NCI-H1417 (cell line): ENCODE data around the gene ACTN4.
"Not testable (repeated sequence)": the region's sequence is repeated elsewhere in the genome, so short reads cannot be mapped to it uniquely, and the experiment has no call there.

Experiments used
- DNase-seq, 3 experiments: peaks; one replicate each; lab custom pipeline; 2025; lab: John Stamatoyannopoulos, UW

Gene ACTN4

DNA sequence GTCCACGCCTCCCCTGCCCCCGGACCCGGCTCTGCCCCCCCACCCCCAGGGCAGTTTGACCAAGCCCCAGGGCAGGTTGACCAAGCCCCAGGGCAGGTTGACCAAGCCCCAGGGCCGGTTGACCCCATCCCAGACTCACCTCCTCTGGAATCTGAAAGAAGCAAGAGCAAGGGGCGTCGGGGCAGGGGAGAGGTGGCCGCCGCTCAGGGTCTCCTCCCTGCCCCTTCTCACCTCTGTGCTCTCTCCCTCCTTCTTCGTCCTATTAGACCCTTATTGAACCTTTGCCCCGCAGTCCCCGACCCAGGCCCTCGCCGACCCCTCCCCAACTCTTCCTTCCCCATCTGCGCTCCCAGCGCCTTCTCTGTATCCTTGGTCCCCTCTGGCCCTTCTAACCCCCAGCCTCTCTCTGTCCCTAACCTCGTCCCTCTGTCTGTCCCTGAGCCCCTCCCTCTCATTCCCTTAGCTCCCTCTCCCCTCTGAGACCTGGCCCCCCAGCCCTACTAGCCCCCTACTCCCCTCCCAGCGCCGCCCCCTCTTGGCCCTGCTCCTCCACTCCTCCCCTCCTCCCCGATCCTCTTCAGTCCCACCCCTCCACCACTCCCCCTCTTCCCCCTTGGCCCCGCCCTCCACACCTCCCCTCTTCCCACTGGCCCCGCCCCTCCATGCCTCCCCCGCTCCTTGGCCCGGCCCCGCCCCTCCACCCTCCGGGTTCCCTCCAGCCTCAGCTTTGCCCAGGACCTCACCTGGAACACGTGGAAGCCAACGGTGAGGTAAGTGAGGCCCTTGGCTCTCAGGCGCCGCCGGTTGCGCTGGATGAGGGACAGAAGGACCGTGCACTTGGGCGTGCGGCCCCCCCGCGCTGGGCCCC, 89.2 kb downstream of the ACTN4 start:
- peak; percentile 27 to 73 (median 57) for DNase-seq

DNA sequence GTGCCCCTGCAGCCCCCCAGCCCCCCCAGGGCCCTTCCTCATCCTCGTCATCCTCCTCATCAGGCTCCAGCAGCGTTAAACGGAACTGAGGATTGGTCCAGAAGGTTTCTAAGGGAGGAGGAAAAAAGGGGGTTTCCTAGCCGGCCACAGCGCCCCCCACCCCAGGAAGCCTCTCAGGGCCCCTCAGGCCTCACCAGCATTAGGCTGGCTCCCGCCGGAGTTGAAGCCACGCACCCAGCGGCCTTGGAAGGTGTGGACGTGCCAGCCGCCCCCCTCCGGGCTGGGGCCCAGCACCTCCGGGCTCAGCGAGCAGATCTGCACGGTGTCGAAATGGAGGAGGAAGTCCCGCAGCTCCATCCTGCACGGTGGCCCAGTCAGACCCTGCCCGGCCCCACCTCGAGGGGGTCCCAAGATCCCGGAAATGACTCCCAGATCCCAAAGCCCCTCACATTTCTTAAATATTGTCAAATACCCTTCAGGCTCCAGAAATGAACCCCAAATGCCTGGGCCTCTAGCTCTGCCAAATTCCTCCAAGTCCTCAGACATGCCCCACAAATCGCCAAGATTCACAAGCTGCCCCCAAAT, 89.9 kb downstream of the ACTN4 start:
- peak in 2 of 3 experiments; percentile 12 to 16 for DNase-seq

DNA sequence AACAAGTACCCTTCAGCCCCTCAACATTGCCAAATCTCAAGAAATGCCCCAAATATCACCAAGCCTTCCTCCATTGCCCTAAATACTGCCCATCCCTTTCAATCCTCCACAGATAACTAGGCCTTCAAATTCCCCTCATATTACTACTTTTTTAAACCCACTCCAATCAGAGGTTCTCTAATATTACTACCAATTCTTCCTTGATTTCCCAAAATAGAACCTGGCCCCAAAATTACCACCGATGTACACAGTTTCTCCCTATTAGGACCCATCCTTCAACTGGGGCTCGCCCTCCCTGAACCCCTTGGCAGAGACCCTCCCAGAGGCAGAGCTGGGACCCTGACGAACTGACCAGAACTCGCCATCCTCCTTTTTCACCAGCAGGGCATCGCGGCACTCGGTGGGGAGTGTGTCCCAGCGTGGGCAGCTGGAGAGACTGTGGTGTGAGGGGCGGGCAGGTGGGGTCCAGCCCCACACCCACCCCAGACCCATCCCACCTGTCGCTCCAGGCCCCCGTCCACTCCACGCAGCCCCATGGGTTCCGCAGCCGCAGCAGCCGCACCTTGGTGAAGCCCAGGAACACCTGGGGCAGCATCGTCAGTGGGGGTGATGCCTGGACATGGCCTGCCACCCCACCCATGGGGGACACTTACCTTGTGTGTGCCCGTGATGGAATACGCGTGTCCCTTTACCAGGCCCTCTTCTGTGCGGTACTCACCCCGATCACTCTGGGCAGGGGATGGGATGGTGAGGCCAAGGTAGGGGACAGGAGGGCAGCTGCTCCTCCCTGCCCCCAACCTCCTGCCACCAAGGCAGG, 90.7 kb downstream of the ACTN4 start:
- DNase-seq: no peak

DNA sequence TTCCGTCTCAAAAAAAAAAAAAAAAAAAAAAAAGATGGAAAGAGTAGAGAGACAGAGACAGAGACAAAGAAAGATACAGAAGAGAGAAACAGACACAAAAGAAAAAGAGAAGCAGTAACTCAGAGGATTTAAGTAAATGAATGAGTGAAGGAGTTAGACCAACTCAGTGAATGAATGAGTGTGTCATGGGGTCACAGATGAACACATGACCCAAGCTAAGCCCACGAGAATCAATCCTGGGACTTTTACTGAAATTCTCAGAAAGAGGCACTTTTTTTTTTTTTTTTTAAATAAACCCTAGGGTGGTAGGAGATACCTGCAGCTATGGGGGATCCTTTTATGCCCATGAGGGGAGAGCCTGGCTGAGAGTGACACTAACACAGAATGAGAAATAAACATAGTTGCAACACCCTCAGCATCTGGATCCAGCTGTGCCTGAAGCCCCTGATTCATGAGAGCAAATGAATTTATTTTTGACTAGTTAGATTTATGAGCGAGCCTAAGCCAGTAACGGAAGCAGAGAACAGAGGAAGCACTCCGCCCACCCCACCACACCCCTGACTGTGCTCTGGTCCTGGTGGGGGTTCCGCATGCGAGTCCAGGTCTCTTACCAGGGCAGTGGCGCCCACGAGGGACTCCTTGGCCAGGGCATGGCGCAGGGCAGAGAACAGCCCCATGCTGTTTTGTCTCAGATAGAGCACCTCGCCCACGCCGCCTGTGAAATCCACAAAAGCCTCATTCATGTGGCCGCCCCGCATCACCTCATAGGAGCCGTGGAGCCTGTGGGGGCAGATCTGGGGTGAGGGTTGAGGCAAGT, 92.2 kb downstream of the ACTN4 start:
- no peak for DNase-seq

GRCh38 chr19:38740257-38740592, 92.8 kb downstream of the ACTN4 start:
- no peak for DNase-seq

DNA sequence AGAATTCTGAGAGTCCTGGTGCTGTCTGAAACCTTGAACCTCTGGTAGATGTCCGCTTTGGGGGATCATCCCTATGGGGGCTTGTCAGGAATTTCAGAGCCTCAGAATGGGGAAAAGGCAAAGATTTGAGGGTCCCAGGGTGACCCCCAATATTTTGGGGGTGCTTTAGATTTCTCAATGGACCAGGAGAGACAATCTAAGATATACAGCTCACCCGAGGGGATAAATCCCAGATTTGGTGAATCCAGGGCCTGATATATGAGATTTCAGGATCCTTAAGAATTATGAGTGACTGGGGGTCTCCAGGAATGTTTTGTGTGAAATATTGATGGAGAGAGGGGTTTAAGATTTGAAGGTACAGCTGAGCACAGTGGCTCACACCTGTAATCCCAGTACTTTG, 93.5 kb downstream of the ACTN4 start:
- DNase-seq: no peak

- DNase-seq: no peak
Observed at GRCh38 chr19:38741670-38742069, 94.2 kb downstream of the ACTN4 start.

DNA sequence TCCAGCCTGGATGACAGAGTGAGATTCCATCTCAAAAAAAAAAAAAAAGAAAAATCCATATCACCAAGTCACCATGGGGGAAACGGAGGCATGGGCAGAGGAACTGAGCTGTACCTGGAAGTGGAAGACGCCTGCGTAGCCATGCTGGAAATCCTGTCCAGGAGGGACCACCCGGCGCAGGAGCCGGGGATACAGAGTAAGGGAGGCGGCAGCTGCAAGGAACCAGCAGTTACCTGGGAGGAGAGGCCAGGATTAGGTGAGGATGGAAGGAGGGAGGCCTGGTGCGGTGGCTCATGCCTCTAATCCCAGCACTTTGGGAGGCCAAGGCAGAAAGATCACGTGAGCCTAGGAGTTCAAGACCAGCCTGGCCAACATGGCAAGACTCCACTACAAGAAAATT, 94.8 kb downstream of the ACTN4 start:
- DNase-seq: no peak

GRCh38 chr19:38742906-38743305, 95.5 kb downstream of the ACTN4 start:
- no peak for DNase-seq

DNA sequence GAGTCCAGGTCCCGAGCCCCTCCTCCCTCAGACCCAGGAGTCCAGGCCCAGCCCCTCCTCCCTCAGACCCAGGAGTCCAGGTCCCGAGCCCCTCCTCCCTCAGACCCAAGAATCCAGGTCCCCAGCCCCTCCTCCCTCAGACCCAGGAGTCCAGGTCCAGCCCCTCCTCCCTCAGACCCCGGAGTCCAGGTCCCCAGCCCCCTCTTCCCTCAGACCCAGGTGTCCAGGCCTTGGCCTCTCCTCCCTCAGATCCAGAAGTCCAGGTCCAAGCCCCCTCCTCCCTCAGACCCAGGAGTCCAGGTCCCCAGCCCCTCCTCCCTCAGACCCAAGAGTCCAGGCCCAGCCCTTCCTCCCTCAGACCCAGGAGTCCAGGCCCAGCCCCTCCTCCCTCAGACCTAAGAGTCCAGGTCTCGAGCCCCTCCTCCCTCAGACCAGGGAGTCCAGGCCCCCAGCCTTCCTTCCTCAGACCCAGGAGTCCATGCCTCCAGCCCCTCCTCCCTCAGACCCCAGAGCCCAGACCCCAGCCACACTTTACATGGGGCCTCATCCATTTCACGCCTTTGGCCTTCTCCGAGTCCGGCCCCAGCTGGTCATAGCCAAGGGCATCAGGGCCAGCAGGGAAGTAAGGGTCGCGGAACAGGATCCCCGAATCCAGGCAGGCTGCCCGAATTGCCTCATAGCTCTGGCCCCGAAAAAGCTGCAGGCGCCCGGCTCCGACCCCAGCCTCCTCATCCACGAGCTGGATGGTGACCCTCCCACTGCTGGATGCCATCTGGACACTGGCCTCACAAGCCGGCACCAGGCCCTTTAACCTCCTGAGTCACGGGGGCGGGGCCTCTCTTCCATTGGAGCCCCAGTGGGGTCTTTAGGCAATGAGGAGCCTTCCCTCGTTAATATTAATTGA, 96.2 kb downstream of the ACTN4 start:
- DNase-seq: no peak

GRCh38 chr19:38744298-38744681, 96.8 kb downstream of the ACTN4 start, which contains the start of gene CAPN12:
Gene CAPN12 (minus strand): TSS chr19:38744474. CDS start chr19:38744165, 309 bp downstream.
- DNase-seq: no peak

DNA sequence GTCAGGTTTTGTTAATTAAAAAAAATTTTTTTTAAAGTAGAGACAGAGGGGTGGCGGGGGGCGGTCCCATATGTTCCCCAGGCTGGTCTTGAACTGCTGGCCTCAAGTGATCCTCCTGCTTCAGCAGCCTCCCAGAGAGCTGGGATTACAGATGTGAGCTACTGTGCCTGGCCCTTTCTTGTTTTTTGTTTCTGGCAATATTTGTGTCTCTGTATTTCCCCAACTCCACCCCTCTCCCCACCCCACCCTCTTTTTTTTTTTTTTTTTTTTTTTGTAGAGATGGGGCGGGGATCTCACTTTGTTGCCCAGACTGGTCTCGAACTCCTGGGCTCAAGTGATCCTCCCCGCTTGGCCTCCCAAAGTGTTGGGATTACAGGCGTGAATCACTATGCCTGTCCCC, 97.4 kb downstream of the ACTN4 start:
- no peak for DNase-seq

DNA sequence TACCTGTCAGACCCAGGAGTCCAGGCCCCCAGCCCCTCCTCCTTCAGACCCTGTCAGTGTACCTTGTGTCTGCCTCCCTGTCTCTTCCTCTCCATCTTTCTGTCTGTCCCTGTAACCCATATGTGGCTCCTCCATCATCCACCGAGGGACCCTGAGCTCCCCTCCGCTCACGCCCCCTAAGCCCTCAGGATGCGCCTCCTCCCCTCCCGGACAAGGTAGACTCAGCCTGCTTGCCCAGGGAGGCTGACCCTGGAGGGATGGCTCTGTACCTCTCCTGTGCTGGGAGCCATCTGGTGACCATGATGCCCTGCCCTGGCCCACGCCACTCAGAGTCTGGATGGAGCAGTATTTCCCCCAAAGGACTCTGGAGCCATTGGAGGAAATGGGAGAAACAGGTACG, 97.9 kb downstream of the ACTN4 start:
- DNase-seq: no peak

GRCh38 chr19:38753783-38754182, 106.3 kb downstream of the ACTN4 start:
- DNase-seq: not testable (repeated sequence)

DNA sequence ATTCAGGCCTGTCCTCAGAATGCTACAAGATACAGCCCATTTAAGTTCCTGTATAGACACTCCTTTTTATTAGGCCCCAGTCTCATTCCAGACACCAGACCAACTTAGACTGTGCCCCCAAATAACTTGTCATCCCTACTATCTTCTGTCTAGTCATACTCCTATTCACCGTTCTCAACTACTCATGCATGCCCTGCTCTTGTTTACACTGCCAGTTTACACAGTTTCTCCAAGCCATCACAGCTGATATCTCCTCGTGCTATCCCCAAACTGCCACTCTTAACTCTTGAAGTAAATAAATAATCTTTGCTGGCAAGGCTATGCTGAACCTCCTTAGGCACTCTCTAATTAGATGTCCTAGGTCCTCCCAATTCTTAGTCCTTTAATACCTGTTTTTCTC, 106.7 kb downstream of the ACTN4 start:
- not testable (repeated sequence) for DNase-seq

DNA sequence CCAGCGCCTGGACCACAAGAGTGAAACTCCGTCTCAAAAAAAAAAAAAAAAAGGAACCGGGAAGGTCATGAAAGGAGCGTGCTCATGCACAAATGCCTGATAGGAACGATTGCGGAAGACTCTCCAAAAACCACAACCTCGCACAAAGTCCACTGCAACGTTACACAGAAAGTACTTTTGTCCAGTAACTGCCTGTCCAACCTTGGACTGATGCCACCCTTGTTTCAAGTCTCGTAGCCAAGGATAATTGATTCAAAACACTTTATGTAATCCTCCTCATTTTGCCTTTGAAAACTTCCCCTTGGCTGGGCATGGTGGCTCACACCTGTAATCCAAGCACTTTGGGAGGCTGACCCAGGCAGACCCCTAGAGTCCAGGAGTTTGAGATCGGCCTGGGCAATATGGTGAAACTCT, 112.1 kb downstream of the ACTN4 start:
- DNase-seq: no peak

DNA sequence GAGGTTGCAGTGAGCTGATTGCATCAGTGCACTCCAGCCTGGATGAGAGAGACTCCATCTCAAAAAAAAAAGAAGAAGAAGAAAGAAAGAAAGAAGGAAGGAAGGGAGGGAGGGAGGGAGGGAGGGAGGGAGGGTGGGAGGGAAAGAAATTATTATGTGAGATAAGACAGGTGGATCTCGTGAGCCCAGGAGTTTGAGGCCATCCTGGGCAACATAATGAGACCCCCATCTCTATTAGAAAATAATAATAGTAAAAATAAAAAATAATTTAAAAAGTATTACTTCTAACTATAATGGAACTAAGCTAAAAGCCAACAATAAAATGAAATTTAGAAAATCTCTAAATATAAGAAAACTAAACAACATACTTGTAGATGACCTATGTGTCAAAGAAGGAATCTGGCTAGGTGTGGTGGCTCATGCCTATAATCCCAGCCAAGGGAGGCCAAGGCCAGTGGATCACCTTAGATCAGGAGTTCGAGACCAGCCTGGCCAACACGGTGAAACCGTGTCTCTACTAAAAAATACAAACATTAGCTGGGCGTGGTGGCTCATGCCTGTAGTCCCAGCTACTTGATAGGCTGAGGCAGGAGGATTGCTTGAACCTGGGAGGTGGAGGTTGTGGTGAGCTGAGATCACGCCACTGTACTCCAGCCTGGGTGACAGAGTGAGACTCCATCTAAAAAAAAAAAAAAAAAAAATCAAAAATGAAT, 113.5 kb downstream of the ACTN4 start:
- DNase-seq: not testable (repeated sequence)

DNA sequence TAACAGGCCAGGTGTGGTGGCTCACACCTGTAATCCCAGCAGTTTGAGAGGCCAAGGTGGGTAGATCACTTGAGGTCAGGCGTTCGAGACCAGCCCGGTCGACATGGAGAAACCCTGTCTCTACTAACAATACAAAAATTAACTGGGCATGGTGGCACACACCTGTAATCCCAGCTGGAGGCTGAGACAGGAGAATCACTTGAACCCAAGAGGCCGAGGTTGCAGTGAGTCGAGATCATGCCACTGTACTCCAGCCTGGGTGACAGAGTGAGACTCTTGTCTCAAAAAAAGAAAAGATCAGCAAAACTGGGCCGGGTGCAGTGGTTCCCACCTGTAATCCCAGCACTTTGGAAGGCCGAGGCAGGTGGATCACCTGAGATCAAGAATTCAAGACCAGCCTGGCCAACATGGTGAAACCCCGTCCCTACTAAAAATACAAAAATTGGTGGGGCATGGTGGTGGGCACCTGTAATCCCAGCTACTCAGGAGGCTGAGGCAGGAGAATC, 114.5 kb downstream of the ACTN4 start:
- DNase-seq: not testable (repeated sequence)

- DNase-seq: no peak
Observed at GRCh38 chr19:38763795-38764220, 116.4 kb downstream of the ACTN4 start.

DNA sequence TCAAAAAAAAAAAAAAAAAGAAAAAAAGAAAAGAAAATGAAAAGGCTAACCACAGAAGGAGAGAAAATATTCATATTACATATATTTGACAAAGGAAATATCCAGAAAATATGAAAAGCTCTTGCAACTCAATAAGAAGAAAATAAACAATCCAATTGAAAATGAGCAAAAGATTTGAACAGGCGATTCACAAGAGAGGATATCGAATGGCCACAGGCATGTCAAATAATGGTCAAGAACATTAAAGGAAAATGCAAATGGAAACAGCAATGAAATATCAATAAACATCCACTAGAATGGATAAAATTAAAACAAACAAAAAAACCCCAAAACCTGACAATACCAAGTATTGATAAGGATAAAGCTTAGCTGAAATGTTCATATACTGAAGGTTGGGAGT, 117.8 kb downstream of the ACTN4 start:
- DNase-seq: no peak
